Measurements from ENCODE around the gene PODNL1.

The PODNL1 gene

GRCh38 chr19:13908674-13909073, 29.5 kb downstream of the PODNL1 start:
- Histone ChIP-seq H3K27ac (no peak overlapping the region), H3K27me3 (replicated peaks) (no peaks in the 10 kb centered on the region), H3K4me3 (ENCODE audit: low read depth, low read length) (no peak overlapping the region), H3K36me3 (replicated peaks) (peaks cover 17% of the 10 kb centered on the region)
- TF ChIP-seq, protein P1, sequence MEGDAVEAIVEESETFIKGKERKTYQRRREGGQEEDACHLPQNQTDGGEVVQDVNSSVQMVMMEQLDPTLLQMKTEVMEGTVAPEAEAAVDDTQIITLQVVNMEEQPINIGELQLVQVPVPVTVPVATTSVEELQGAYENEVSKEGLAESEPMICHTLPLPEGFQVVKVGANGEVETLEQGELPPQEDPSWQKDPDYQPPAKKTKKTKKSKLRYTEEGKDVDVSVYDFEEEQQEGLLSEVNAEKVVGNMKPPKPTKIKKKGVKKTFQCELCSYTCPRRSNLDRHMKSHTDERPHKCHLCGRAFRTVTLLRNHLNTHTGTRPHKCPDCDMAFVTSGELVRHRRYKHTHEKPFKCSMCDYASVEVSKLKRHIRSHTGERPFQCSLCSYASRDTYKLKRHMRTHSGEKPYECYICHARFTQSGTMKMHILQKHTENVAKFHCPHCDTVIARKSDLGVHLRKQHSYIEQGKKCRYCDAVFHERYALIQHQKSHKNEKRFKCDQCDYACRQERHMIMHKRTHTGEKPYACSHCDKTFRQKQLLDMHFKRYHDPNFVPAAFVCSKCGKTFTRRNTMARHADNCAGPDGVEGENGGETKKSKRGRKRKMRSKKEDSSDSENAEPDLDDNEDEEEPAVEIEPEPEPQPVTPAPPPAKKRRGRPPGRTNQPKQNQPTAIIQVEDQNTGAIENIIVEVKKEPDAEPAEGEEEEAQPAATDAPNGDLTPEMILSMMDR (IDR thresholded peaks at IDR 0.05; ENCODE audit: low read depth, low read length, missing control alignments) = no peak
- in situ Hi-C loops (cut with HindIII; ENCODE audit: low pct_ligation_motif_present, low sequenced_read_pairs) = no loop called here
- DNase-seq = no peak

DNA sequence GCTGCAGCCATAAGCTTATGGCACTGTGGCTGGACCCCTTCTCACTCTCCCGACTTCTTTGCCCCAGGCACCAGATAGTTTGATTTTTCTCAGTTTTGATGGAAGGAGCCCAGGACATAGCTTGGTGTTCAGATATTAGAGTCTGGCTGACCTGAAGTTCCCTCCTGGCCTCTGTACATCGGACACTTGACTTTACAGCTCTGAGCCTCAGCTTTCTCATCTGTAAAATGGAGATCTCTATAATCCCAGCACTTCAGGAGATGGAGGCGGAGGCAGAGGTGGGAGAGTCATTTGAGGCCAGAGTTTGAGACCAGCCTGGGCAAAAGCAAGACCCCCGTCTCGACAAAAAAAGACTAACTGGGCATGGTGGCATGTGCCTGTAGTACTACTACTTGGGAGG, 31.3 kb downstream of the PODNL1 start:
- Histone ChIP-seq H3K27ac (no peak overlapping the region), H3K4me3 (ENCODE audit: low read depth, low read length) (peak overlapping the region; percentile 80), H3K27me3 (replicated peaks) (no peaks in the 10 kb centered on the region), H3K36me3 (replicated peaks) (peaks cover under 1% of the 10 kb centered on the region)
- TF ChIP-seq, protein P1 (IDR thresholded peaks at IDR 0.05; ENCODE audit: low read depth, low read length, missing control alignments) = no peak
- no peak for DNase-seq
- in situ Hi-C loops (cut with HindIII; ENCODE audit: low pct_ligation_motif_present, low sequenced_read_pairs) = no loop called here

DNA sequence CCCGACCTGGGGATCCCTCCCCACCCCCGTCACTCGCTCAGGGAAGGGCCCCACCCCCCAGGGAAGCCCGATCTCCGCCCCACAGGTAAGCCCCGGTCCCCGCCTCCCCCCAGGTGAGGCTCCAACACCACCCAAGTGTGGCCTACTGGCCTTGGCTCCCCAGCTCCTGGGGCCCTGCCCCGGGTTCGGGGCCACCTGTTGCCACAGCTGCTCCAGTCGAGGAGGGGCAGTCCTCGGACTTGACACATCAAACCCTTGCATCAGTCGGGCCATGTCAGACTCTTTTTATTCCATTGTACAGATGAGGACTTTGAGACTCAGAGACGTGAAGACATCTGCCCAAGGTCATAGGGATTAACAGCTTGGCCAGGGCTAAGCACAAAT, 31.7 kb downstream of the PODNL1 start:
- Histone ChIP-seq H3K4me3 (ENCODE audit: low read depth, low read length) (peak overlapping the region; percentile 80), H3K27me3 (replicated peaks) (no peaks in the 10 kb centered on the region), H3K36me3 (replicated peaks) (no peaks in the 10 kb centered on the region), H3K27ac (no peak overlapping the region)
- in situ Hi-C loops (cut with HindIII; ENCODE audit: low pct_ligation_motif_present, low sequenced_read_pairs) = no loop called here
- TF ChIP-seq, protein P1 (IDR thresholded peaks at IDR 0.05; ENCODE audit: low read depth, low read length, missing control alignments) = no peak
- DNase-seq = no peak

- in situ Hi-C loops (cut with HindIII; ENCODE audit: low pct_ligation_motif_present, low sequenced_read_pairs) = no loop called here
- TF ChIP-seq, protein P1 (IDR thresholded peaks at IDR 0.05; ENCODE audit: low read depth, low read length, missing control alignments) = no peak
- H3K4me3 ChIP-seq (ENCODE audit: low read depth, low read length) = peak within 1 kb of the TSS; percentile 80
- H3K27ac ChIP-seq = no peak within 1 kb of the TSS
- peak; percentile 73 for DNase-seq
- no peaks in the 10 kb centered on the region for H3K36me3 ChIP-seq (replicated peaks)
- H3K27me3 ChIP-seq (replicated peaks) = no peaks in the 10 kb centered on the region
Measured at GRCh38 chr19:13905634-13906520, 32.3 kb downstream of the PODNL1 start, which contains the start of the genes BRME1 and CC2D1A. Gene BRME1 (minus strand): TSS chr19:13906117. CDS start chr19:13904892, 1,225 bp downstream. Gene CC2D1A (plus strand): TSS chr19:13906201. CDS start chr19:13906442, 241 bp downstream.

GRCh38 chr19:13902993-13903555, 35.1 kb downstream of the PODNL1 start:
- H3K36me3 ChIP-seq (replicated peaks) = no peaks in the 10 kb centered on the region
- no peak overlapping the region for H3K4me3 ChIP-seq (ENCODE audit: low read depth, low read length)
- TF ChIP-seq, protein P1 (IDR thresholded peaks at IDR 0.05; ENCODE audit: low read depth, low read length, missing control alignments) = peak; percentile 59
- H3K27ac ChIP-seq = no peak overlapping the region
- DNase-seq = no peak
- in situ Hi-C loops (cut with HindIII; ENCODE audit: low pct_ligation_motif_present, low sequenced_read_pairs) = no loop called here
- H3K27me3 ChIP-seq (replicated peaks) = no peaks in the 10 kb centered on the region
